ENCODE data around the gene OPCML.

The OPCML gene

GRCh38 chr11:133323354-133323753 is 208.9 kb downstream of the OPCML start:
- Histone ChIP-seq H3K4me1 (ENCODE audit: control insufficient read depth, low read length) (no peaks in the 10 kb centered on the region), H3K4me2 (ENCODE audit: low read length) (no peak overlapping the region), H3K27me3 (ENCODE audit: control insufficient read depth, low read length) (no peaks in the 10 kb centered on the region), H3F3A (ENCODE audit: control insufficient read depth, insufficient read depth) (no peaks in the 10 kb centered on the region), H4K20me1 (ENCODE audit: control insufficient read depth, insufficient read depth, low read depth, low read length) (no peaks in the 10 kb centered on the region), H3K9me3 (ENCODE audit: control insufficient read depth, insufficient read depth, low read length) (no peaks in the 10 kb centered on the region), H3K27ac (ENCODE audit: low read depth, low read length) (no peak overlapping the region), H3K4me3 (ENCODE audit: low read length) (no peak overlapping the region), H3K9me2 (replicated peaks; ENCODE audit: control insufficient read depth, low read length) (no peaks in the 10 kb centered on the region), H3K36me3 (ENCODE audit: control insufficient read depth, low read length) (no peaks in the 10 kb centered on the region), H3K79me2 (ENCODE audit: control insufficient read depth, low read length) (no peaks in the 10 kb centered on the region)
- TF ChIP-seq EZH2phosphoT487 (IDR thresholded peaks at IDR 0.05; ENCODE audit: borderline replicate concordance, low read length) (no peak), CTCF (IDR thresholded peaks at IDR 0.05; ENCODE audit: low read depth, low read length, poor library complexity, severe bottlenecking) (no peak)

- H3F3A ChIP-seq (ENCODE audit: control insufficient read depth, insufficient read depth): no peaks in the 10 kb centered on the region
- TF ChIP-seq EZH2phosphoT487 (IDR thresholded peaks at IDR 0.05; ENCODE audit: borderline replicate concordance, low read length): no peak
- TF ChIP-seq CTCF (IDR thresholded peaks at IDR 0.05; ENCODE audit: low read depth, low read length, poor library complexity, severe bottlenecking): no peak
- H3K27me3 ChIP-seq (ENCODE audit: control insufficient read depth, low read length): no peaks in the 10 kb centered on the region
- no peaks in the 10 kb centered on the region for H3K4me1 ChIP-seq (ENCODE audit: control insufficient read depth, low read length)
- H3K36me3 ChIP-seq (ENCODE audit: control insufficient read depth, low read length): no peaks in the 10 kb centered on the region
- no peaks in the 10 kb centered on the region for H3K79me2 ChIP-seq (ENCODE audit: control insufficient read depth, low read length)
- H3K9me3 ChIP-seq (ENCODE audit: control insufficient read depth, insufficient read depth, low read length): no peaks in the 10 kb centered on the region
- no peaks in the 10 kb centered on the region for H4K20me1 ChIP-seq (ENCODE audit: control insufficient read depth, insufficient read depth, low read depth, low read length)
- H3K27ac ChIP-seq (ENCODE audit: low read depth, low read length): no peak overlapping the region
- H3K4me3 ChIP-seq (ENCODE audit: low read length): no peak overlapping the region
- H3K9me2 ChIP-seq (replicated peaks; ENCODE audit: control insufficient read depth, low read length): no peaks in the 10 kb centered on the region
- H3K4me2 ChIP-seq (ENCODE audit: low read length): no peak overlapping the region
Measured at GRCh38 chr11:133318221-133318620, 214.1 kb downstream of the OPCML start.

- Histone ChIP-seq H3K36me3 (ENCODE audit: control insufficient read depth, low read length) (no peaks in the 10 kb centered on the region), H3K4me2 (ENCODE audit: low read length) (no peak overlapping the region), H3K9me3 (ENCODE audit: control insufficient read depth, insufficient read depth, low read length) (no peaks in the 10 kb centered on the region), H3K27ac (ENCODE audit: low read depth, low read length) (no peak overlapping the region), H3K79me2 (ENCODE audit: control insufficient read depth, low read length) (no peaks in the 10 kb centered on the region), H3K9me2 (replicated peaks; ENCODE audit: control insufficient read depth, low read length) (no peaks in the 10 kb centered on the region), H3K27me3 (ENCODE audit: control insufficient read depth, low read length) (no peaks in the 10 kb centered on the region), H3K4me1 (ENCODE audit: control insufficient read depth, low read length) (no peaks in the 10 kb centered on the region), H4K20me1 (ENCODE audit: control insufficient read depth, insufficient read depth, low read depth, low read length) (no peaks in the 10 kb centered on the region), H3F3A (ENCODE audit: control insufficient read depth, insufficient read depth) (no peaks in the 10 kb centered on the region), H3K4me3 (ENCODE audit: low read length) (no peak overlapping the region)
- no peak for TF ChIP-seq CTCF (IDR thresholded peaks at IDR 0.05; ENCODE audit: low read depth, low read length, poor library complexity, severe bottlenecking)
- TF ChIP-seq EZH2phosphoT487 (IDR thresholded peaks at IDR 0.05; ENCODE audit: borderline replicate concordance, low read length): no peak
Measured at GRCh38 chr11:133311230-133311629, 221.1 kb downstream of the OPCML start.

GRCh38 chr11:133306019-133306418 is 226.3 kb downstream of the OPCML start:
- Histone ChIP-seq H3K27ac (ENCODE audit: low read depth, low read length) (no peak overlapping the region), H3K36me3 (ENCODE audit: control insufficient read depth, low read length) (no peaks in the 10 kb centered on the region), H3K27me3 (ENCODE audit: control insufficient read depth, low read length) (no peaks in the 10 kb centered on the region), H3K9me3 (ENCODE audit: control insufficient read depth, insufficient read depth, low read length) (no peaks in the 10 kb centered on the region), H3K79me2 (ENCODE audit: control insufficient read depth, low read length) (no peaks in the 10 kb centered on the region), H3K4me1 (ENCODE audit: control insufficient read depth, low read length) (no peaks in the 10 kb centered on the region), H3K4me2 (ENCODE audit: low read length) (no peak overlapping the region), H3K4me3 (ENCODE audit: low read length) (no peak overlapping the region), H3K9me2 (replicated peaks; ENCODE audit: control insufficient read depth, low read length) (no peaks in the 10 kb centered on the region), H3F3A (ENCODE audit: control insufficient read depth, insufficient read depth) (no peaks in the 10 kb centered on the region), H4K20me1 (ENCODE audit: control insufficient read depth, insufficient read depth, low read depth, low read length) (no peaks in the 10 kb centered on the region)
- TF ChIP-seq EZH2phosphoT487 (IDR thresholded peaks at IDR 0.05; ENCODE audit: borderline replicate concordance, low read length): no peak
- TF ChIP-seq CTCF (IDR thresholded peaks at IDR 0.05; ENCODE audit: low read depth, low read length, poor library complexity, severe bottlenecking): no peak

All from DOHH2 (cell line).